DND-41 (cell line): Measurements from ENCODE around the gene ZMIZ2.

Experiments
- CTCF ChIP-seq: IDR thresholded peaks from 2 replicates; pipeline ENCODE4 v1.5.1; 2012; ENCODE audit warnings: borderline replicate concordance, low read length, moderate library complexity, mild to moderate bottlenecking; ENCODE audit not compliant: poor library complexity, severe bottlenecking; ENCODE audit errors: extremely low read depth
- EZH2 ChIP-seq: IDR thresholded peaks from 3 replicates; pipeline ENCODE4 v1.6.1; 2012; ENCODE audit warnings: borderline replicate concordance, low read depth, mild to moderate bottlenecking, moderate library complexity, low read length, inconsistent platforms; ENCODE audit not compliant: severe bottlenecking

- no peak for TF ChIP-seq CTCF
- TF ChIP-seq EZH2, result no peak
Observed at GRCh38 chr7:44709945-44710596, 38.6 kb upstream of the ZMIZ2 start.
